OCI-M2 (cell line): ENCODE data around the gene NPLOC4.

Experiments used
- DNase-seq: peaks from one replicate; lab custom pipeline; 2025; ENCODE audit not compliant: unreplicated experiment; lab: John Stamatoyannopoulos, UW

Gene NPLOC4

DNA sequence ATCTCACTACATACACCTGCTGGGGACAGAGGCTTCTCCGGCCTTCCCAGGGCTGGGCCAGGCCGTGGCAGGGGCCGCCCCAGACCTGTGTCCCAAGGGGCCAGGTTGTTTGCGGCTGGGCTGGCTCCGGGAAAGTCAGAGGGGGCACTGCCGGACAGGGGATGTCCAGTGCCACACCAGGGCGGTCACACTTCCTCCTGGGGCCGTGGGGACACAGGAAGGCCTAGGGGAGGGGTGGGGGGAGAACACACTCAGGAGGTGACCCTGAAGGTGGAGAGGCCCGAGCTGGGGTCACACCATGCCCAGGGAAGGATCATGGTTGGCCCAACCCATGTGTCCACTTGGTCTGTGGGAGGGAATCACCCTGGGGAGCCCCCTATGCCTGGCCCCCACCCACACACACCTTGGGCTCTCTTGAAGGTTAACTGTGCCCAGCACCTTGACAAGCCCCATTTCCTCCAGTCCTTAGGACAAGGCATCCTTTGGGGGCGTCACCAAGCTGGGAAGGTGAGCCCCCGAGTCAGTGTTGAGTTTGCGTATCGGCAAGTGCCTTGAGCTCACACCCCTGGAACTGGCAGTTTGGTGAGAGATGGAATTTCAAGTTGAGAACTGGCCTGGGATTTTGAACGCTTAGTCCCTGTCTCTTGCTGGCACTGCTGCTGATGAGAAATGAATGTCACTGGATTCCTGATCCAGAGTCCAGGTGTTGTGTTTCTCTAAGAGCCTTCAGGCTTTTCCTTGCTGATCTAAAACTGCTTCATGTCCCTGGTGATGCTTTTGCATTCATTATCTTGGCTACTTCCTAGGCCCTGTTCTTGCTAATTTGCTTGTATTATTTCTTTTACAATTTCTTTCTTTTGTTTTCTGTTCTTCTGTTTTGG, 116.7 kb downstream of the NPLOC4 start:
- no peak for DNase-seq

DNA sequence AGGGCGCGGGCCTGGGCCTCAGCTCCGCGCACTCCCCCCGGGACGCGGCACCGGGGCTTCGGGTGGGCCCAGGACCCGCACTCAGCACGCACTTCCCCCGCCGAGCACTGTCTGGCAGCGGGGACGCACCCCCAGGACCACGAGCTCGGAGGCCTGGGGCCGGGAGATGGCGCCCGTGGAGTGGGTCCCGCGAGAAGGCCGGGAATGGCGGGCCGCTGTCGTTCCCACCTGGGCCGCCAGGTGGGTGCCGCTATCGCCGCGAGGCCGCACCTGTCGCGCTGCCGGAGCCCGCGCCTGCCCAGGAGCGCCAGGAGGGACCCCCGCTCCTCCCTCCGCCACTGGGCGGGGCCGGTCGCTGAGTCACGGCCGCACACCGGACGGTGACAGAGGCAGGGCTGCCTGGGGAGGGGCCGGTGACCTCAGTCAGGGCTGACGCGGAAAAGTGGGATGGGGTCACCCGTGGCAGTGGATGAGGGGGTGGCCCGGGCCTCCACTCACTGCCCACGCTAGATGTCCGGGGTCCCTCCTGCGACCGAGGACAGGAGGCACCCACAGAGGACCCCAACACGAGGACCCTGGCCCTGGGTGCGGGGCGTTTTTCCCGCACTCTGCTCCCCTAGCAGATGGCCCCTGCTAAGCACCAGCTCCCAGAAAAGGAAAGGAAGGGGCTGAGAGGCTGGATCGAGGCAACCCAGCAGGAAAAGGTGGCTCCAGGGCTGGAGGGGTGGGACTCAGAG, 117.5 kb downstream of the NPLOC4 start:
- no peak for DNase-seq

DNA sequence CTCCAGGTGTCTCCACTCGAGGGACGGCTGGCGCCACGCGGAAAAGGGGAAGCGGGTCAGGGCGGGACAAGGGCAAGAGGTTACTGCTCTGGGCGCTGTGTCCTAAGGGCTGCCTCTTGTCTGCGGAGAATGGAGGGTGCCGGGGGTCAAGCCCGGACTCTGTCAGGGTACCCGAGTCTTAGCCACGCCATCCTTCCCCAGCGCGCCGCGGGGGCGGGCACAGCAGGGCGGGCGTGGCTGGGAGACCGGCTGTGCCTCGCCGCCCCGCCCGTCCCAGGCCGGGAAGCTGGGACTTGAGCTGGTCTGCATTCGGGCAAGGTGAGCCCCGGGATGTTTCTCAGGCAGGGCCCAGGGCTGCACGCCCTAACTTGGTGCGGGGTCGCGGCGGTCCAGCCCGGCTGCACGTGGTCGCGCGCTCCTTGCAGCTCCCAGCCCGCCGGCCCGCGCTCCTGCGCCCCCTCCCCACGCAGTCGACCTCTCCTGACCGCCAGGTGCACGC, 118.1 kb downstream of the NPLOC4 start:
- no peak for DNase-seq

DNA sequence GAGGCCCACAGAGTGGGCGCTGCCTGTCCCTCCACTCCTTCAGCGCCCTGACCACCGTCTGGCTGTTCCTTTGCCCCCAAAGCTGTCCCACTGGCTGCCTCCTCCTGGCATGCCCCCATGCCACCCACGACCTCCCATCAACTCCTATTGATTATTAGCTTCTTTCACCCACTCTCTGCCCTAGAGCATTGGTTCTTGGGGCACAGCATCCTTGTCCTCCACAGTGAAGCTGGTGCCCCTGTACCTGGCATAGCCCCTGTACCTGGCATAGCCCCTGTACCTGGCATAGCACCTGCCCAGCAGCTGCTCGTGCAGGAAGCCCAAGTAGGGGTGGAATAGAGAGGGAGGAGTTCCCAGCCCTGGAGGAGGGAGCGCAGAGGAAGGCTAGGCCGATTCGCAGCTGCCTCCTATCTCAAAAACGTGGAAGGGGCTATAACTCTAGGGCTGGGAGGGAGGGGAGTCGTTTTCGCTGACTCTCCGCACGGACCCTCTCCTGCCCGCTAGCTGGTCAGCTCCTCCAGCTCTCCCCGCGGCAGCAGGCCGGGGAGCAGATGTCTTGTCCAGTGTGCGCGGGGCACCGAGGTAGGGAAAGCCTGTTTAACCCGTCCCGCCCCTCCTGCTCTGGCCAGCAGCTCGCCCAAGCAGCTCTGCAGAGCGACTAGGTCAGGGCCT, 118.7 kb downstream of the NPLOC4 start:
- DNase-seq, result no peak

DNA sequence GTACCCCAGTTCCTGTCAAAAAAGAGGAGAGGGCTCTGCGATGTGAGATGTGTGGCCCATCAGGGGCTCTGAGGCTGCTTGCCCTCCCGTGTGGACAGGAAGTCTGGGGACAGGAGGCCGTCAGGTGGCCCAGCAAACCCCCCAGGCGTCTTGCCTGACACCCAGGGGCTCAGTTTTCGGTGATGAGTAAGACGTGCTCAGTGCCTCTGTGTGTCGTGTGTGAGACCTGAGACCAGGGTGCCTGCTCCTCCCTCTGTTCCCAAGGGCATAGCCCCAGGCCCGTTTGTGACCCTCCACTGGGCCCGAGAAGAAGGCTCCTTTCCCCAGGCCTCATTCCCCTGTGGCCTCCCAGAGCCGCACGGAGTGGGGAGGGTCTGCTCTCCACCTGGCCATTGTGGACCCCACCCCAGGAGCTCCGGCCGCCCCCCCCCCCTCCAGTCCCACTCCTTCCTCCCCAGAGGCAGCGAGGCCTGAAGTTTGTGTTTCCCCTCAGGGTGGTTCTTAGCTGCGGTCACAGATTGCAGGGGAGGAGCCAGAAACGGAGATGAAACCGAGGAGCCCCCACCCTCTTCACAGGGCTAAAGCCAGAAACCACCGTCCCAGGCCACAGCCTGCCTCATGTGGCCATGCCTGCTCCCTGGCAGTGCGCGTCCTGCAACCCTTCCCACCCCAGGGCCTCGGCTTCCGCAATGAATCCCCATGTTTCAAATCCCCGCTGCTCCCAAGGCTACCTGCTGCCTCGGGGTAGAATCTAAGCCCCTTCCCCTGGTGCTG, 119.4 kb downstream of the NPLOC4 start:
- no peak for DNase-seq

DNA sequence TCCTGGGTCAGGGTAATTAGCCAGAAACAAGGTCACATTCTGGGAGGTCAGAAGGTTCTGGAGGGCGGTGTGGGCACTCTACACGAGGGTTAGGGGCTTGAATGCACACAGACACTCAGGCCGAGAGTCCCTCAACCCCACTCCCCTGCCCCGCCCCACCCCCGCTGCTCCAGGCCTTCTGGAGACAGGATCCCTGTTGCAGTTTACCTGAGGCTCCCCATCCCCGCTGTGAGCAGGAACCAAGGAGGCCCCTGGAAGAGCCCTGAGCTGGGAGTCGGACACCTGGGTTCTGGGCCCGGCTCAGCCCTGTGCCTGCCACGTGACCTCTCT, 119.9 kb downstream of the NPLOC4 start:
- no peak for DNase-seq

DNA sequence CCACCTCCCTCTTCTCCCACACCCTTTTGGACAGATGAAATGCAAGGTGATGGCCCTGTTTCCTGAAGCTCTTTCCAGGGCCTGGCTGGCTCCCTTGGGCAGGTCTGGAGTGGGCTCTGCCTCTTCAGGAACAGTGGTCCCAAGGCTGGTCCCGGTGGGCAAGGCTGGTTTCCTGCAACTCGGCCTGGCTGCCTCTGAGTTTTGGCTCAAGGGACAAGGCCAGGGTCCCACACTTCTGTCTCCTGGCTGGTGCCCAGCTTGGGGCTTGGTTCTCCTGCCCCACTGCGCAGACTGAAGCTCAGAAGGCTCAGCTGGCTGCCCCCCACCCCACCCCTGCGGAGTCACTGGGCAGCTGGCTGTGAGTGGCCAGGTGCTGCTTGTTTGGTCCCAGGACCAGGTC, 120.5 kb downstream of the NPLOC4 start:
- no peak for DNase-seq

DNA sequence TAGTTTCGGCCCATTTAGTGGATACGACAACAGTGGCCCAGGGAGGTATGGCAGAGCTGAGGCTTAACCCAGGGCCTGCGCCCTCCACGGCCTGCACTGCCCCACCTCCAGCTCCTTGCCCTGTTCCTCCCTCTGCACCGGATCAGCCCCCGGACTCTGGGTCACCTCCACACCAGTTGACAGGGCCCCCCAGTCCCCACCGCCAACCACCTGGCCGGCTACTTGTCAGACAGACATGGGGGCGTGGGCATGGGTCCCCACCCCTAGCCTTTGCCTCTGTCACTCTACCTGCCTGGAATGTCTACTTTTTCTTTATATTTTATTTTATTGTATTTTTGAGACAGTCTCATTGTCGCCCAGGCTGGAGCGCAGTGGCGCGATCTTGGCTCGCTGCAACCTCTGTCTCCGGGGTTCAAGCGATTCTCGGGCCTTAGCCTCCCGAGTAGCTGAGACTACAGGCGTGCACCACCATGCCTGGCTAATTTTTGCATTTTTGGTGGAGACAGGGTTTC, 121.3 kb downstream of the NPLOC4 start:
- DNase-seq, result no peak

DNA sequence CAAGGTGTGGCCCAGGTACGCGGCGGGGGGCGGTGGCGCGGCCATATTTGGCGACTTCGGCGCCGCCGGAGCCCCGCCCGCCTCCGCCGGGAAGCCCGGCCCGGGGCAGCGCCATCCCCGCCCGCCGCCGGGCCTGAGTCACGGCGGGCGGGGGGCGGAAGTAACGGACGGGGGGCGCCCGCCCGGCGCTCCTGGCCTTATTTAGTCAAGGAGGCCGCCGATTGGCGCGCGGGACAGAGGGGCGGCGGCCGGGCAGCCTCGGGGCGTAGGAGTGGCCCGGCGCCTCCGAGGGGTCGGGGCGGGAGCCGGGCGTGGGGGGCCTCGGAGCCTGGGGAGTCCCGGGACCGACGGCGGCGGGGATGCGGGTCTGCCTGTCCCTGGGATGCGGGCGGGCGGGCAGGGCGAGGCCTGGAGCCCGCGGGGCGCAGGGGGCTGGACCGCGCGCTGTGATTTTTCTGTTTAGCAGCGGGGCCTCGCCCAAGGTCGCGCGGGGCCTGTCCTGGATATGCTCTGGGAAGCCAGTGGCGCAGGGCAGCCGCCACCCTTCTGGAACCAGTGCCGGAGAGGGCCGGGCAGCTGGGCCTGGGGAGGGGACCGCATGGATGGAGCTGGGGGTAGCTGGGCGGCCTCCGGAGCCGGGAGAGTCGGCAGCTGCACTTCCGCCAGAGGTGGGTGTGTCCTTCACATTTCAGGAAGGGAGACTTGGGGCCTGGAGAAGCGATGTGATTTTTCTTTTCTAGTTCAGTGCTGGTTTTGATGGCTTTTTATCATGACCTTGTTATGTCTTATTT, 122.0 kb downstream of the NPLOC4 start:
- DNase-seq, result no peak

DNA sequence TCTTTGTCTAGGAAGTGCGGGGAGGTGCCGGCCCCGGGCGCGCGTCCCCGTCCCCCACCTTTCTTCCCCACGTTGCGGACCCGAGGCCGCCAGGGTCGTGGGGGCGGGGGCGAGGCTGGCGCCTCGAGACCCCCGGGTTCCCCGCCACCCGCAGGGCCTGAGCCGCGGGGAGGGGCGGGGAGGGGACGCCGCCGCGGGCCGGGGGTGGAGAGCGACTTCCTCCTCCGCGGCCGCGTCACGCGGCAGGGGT, 122.5 kb downstream of the NPLOC4 start:
- DNase-seq, result no peak

DNA sequence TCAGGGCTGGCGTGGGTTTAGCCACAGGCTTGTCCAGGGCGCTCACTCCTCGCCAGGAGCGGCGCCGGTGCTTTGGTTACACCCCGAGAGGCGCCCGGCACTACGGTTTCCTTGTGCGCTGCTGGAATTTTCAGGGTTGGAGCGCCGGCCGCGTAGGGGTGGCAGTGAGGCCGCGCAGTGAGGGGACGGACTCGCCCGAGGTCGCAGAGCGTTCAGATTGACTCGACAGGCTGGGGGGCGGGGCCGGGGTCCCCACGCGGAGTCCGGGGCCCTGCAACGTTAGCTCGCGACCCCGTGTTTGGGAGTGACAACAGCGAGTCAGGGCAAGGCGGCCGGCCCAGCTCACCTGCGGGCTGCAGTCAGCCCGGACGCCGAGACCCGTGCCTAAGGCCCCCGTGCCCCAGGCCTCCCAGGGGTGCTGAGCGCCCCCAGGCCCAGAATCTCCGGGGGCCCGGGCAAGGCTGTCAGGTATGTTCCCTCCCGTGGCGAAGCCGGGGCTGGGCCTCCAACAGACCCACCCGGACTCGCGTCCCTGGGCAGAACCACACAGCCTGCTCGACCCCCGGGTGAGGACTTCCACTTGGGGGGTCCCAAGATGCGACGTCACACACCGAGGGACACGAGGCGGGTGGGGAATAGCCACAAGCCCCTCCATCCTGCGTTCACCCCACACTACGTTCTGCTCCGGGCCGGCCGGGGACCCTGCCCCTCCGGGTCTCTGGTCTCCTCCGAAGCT, 123.0 kb downstream of the NPLOC4 start:
- DNase-seq, result no peak

DNA sequence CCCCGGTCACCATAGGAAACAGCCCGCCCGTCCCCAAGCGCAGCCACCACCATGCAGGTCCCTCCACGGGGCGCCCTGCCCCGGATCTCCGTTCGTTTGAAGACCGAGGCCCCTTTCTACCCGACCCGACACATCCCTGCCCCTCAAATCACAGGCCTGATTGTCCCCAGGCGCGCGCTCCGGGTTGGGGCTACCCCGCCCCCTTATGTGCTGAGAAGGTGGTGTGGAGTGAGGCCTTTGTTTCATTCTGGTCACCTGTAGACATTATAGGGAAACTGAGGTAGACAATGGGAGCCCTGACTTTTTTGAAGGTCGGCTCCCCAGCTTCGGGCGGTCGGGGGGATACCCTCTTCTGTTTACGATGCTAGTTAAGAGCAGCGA, 123.5 kb downstream of the NPLOC4 start:
- DNase-seq, result no peak

DNA sequence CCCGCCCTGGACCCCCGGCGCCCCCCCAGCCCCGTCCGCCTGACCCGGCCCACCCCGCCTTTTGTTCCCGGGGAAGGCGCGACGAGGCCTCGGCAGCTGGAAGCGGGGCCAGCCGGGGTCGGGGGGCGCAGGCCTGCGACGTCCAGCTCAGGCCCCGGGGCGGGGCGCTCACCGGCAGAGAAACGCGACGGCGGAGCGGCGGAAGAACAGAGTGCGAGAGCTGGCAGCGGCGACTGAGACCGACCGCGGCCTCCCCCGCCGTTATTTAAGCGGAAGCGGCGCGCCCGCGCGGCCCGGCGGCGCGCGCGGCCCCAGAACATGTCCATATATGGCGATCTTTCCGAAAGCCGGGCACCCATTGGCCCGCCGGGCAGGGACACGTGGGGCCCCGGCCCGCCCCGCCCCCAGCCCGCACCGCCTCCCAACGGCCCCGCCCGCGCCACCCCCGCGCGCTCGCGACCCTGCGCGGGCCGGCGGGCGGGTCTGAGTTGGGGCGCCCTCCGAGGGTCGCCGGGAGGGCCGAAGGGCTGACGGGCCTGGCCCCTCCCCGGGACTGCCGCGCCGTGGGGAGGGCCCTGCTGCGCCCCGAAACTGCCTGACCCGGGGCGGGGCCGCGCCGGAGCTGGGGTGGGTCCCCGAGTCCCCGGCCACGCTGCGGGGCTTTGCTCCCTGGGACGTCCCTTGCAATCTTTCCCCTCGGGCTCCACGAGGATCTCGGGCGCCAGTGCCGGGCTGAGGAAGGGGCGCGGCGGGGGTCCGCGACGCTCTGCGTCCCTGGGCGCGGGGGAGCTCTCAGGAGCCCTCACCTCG, 124.1 kb downstream of the NPLOC4 start, which contains the start of gene ACTG1:
Gene ACTG1, minus strand, starts transcription at position 238 of the 810 bp plus-strand sequence. CDS start 445 bp downstream, outside the sequence.
- no peak for DNase-seq

DNA sequence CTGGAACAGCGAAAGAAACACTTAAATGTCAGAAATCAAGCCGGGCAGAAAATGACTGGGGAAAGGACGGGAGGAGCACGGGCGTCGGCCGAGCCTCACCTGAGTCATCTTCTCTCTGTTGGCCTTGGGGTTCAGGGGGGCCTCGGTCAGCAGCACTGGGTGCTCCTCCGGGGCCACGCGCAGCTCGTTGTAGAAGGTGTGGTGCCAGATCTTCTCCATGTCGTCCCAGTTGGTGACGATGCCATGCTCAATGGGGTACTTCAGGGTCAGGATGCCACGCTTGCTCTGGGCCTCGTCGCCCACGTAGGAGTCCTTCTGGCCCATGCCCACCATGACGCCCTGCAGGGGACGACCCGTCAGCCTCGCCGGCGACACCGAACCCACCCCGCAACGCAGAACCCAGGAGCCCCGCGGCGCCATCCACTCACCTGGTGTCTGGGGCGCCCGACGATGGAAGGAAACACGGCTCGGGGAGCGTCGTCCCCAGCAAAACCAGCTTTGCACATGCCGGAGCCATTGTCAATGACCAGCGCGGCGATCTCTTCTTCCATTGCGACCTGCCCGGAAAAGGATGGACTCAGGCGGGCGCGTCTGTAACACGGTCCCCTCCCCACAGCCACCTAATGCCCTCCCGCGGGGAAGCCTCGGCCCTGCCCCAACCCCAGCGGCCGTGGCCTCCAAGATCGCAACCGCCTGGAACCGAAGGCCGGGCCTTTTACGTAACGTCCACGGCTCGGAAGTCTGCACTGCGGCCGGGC, 124.9 kb downstream of the NPLOC4 start:
- no peak for DNase-seq

DNA sequence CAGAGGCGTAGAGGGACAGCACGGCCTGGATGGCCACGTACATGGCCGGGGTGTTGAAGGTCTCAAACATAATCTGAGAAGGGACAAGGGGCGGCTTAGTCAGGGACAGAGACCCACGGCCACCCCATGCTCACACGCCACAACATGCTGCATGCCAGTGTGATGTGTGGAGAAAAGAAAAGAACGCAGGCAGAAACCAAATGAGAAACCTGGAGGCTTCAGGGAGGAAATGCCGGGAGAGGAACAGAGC, 125.4 kb downstream of the NPLOC4 start:
- DNase-seq, result no peak

DNA sequence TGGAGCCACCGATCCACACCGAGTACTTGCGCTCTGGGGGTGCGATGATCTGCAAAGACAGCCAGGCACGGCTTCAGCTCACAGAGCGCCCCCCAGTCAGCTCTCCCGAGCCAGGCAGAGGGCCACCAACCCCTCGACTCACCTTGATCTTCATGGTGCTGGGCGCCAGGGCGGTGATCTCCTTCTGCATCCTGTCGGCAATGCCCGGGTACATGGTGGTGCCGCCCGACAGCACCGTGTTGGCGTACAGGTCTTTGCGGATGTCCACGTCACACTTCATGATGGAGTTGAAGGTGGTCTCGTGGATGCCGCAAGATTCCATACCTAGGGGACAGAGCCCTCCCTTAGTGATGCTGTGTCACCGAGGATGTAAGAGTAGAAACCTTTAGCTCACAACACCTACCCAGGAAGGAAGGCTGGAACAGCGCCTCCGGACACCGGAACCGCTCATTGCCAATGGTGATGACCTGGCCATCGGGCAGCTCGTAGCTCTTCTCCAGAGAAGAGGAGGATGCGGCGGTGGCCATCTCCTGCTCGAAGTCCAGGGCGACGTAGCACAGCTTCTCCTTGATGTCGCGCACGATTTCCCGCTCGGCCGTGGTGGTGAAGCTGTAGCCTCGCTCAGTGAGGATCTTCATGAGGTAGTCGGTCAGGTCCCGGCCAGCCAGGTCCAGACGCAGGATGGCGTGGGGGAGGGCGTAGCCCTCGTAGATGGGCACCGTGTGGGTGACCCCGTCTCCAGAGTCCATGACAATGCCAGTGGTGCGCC, 125.9 kb downstream of the NPLOC4 start:
- no peak for DNase-seq

DNA sequence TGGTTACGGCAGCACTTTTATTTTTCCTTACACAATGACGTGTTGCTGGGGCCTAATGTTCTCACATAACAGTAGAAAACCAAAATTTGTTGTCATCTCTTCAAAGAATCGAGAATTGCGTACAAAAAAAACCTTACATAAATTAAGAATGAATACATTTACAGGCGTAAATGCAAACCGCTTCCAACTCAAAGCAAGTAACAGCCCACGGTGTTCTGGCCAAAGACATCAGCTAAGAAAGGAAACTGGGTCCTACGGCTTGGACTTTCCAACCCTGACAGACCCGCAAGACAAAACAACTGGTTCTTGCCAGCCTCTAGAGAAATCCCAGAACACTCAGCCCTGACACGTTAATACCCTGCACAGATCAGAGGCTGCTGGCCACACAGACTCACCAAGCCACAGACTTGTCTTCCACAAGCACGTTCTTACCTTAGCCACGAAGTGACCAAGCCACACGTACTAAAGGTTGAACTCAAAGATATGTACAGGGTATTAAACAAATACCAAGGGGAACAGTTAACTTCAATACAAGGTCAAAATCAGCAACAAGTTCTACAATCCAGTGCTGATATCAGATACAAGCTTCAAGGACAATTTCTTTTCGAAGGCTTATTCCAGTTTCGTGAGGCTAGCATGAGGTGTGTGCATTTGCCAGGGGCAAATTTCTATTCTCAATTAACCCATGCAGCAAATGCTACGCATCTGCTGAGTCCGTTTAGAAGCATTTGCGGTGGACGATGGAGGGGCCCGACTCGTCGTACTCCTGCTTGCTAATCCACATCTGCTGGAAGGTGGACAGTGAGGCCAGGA, 126.7 kb downstream of the NPLOC4 start:
- no peak for DNase-seq
